HG03095 (cell line): ENCODE measurements around the gene FADS3.
"Not testable (repeated sequence)": the region's sequence is repeated elsewhere in the genome, so short reads cannot be mapped to it uniquely, and the experiment has no call there.

Experiments
- ATAC-seq: cut with Tn5 transposase; IDR thresholded peaks from one replicate; pipeline ENCODE4 v1.9.1; 2021; ENCODE audit warnings: moderate library complexity; ENCODE audit not compliant: unreplicated experiment

Gene FADS3

DNA sequence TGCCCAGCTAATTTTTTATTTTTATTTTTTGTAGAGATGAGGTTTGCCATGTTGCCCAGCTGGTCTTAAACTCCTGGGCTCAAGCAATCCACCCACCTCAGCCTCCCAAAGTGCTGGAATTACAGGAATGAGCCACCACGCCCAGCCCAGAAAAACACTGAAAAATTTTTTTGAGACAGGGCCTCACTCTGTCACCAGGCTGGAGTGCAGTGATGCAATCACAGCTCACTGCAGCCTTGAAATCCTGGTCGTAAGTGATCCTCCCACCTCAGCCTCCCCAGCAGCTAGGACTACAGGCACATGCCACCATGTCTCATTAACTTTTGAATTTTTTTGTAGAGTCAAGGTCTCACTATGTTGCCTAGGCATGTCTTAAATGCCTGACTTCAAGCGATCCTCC lies 9.1 kb downstream of the FADS3 start:
- not testable (repeated sequence) for ATAC-seq

- ATAC-seq = no peak
These were observed 9.9 kb downstream of the FADS3 start for GRCh38 chr11:61881397-61881796.

- ATAC-seq = no peak
These were observed 10.9 kb downstream of the FADS3 start for GRCh38 chr11:61880454-61880853.

DNA sequence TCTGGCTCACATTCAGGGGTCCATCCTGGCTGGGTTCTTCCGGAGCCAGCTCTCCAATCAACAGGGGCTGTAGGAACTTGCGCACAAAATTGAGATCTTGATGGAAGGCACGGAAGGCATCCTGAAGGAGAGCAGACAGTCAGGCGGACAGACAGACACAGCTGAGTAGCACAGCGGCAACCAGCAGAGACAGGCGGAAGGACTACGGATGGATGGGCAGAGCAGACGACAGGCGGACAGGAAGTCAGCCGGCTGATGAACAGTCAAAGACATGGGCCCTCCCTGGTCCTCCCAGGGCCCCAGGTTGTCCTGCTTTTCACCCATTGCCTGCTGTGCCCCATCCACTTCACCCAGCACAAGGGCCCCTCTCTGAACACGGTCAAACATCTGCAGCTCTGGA lies 11.3 kb downstream of the FADS3 start:
- no peak for ATAC-seq

DNA sequence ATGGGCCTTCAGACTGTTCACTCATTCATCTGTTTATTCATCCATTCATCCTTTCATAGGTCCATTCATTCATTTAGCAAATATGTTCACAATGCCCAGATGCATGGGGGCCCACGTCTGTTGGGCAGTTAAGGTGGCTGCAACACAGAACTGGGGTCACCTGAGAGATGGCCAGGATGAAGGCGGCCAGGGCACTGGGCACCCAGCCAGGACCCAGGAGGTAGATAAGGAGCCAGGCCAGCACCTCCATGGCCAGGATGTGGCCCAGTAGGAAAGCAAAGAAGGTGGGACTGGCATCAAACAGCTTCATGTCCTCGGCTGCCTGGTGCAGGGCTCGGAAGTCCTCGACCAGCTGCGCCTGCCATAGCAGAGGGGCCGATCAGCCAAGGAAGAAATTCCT lies 12.2 kb downstream of the FADS3 start:
- no peak for ATAC-seq

GRCh38 chr11:61875698-61876097 lies 15.6 kb downstream of the FADS3 start:
- ATAC-seq = no peak

DNA sequence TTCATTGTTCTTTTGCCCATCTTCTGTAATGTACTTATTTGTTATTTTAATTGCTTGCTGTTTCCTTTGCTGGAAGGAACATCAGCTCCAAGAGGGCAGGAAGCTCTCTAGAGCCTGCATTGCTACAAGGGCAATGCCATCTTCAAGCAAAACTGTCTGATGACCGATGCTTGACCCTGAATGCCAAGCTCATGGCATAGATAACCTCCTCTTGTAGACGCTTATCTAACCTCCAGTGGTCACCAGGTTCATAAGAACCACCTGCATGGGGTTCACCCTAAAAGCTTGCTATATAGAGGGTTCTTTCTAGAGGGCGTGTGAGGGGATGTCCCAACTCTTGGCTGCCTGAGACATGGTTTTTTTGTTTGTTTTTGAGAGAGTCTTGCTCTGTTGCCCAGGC lies 16.5 kb downstream of the FADS3 start:
- ATAC-seq = no peak

DNA sequence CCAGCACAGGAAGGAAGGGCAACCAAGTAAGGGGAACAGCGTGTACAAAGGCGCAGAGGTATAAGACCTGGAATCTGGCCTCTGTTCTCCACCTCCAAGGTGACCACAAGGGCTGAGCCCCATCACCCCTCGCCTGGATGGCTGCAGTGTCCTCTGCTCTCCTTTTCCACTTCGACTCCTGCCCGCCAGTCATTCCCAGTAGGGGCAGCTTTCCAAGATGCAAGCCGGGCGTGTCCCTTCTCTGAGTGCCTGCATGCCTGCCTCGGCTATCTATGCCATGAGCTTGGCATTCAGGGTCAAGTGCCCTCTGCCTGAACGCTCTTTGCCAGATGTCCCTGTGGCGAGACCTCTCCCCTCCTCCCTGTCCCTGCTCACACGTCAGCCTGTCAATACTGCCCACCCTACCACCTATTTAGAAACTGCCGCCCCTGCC lies 17.0 kb downstream of the FADS3 start:
- ATAC-seq = no peak

- ATAC-seq = no peak
These were observed 17.6 kb downstream of the FADS3 start for GRCh38 chr11:61873588-61874376.

DNA sequence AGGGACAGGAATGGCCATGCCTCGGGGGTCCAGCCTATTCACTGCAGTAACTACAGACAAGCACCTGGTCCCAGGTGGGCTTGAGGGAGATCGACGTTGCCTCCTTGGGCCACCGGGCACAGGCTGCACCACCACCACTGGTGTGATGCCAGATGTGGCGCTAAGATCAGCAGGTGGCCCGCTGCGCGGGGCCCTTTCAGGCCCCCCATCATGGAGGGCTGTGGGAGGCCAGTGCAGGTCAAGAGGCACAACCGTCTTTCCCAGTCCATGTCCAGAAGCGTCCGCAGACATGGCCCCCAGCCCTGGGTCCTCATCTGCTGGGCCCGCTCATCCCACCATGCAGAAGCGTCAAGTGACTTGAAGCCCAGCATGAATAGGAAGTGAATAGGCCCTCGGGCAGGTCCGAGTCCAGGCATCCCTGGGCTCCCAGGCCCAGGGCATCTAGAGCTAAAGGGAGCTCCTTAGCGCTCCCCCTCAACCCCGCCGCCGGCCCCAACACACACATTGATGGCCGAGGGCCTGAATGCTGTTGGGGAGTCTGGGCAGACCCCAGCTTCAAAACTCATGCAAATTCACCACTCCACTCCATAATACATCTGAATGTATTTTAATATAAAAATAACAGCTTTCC lies 18.3 kb downstream of the FADS3 start:
- no peak for ATAC-seq

DNA sequence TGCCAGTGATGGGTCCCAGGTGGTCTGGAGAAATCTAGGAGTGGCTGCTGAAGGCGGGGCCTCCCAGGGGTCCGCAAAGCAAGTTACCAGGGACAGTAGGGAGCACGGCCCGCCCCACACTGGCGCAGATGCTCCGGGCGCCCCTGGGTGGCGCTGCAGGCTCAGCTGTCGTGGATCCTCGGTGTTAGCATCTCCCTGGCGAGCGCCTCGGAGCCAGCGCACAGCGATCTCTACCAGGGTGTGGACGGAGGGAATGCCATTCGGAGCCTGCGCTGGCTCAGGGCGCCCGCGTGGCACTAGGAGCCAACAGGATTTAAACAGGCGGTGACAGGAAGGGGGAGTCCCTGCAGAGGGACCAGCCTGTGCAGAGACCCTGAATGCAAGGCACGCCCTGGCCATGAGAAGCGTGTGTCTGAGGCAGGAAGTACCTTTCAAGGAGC lies 20.2 kb downstream of the FADS3 start:
- ATAC-seq = peak; percentile 77

DNA sequence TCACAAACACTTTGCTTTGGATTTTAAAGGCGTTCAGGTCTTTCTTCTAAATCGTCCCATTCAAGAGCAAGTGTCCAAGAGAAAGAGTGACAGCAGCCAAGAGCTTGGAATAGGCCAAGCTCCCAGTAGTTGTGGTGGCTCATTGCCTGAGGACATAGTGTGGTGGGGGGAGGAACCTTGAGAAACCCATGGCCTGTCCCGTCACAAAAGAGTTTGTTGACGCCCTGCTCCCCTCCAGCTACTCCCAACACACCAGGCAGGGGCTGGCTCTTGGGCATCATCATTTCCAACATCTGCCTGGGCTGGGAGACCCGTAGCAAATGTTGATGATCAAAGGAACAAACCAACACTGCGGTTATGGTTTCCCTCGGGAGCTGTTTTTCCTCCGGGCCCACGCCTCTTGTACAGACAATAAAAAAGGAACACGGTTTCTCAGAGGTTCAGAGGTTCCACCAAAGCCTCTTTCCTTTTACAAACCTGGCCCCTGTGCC lies 20.8 kb downstream of the FADS3 start:
- no peak for ATAC-seq

DNA sequence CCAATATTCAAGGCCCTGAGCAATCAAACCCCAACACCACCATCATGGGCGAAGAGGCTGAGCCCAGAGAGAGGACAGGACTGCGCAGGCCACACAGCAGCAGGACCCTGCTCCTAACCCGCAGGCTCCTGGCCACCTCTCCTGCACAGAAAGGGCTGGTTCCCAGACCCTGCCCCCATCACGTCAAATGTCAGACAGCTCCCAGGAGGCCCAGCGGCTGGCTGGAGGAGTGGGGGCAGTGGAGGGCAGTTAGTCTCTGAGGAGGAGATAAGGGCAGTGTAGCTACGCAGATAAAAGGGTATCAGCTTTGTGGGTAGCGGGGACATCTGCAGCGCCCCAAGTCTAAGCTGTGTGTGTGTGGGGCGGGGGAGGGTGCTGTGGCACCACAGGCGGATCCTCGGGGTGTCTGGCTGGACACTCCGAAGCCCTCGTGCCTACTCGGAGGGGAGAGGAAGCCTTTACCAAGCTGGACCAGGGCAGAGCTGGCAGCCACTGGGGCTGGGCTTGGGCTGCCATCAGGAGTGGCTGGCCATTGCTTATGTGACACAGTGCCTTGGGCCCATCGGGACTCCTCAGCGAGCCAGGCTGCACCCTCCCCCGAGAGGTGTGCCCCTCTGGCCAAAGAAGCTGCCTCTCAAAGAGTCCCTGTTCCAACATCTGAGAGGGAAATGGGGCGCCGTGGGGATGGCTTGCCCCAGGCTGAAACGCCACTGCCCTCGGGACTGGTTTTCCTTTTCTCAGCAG lies 21.5 kb downstream of the FADS3 start:
- ATAC-seq = no peak

- ATAC-seq = no peak
These were observed 22.0 kb downstream of the FADS3 start for GRCh38 chr11:61869429-61869707.

DNA sequence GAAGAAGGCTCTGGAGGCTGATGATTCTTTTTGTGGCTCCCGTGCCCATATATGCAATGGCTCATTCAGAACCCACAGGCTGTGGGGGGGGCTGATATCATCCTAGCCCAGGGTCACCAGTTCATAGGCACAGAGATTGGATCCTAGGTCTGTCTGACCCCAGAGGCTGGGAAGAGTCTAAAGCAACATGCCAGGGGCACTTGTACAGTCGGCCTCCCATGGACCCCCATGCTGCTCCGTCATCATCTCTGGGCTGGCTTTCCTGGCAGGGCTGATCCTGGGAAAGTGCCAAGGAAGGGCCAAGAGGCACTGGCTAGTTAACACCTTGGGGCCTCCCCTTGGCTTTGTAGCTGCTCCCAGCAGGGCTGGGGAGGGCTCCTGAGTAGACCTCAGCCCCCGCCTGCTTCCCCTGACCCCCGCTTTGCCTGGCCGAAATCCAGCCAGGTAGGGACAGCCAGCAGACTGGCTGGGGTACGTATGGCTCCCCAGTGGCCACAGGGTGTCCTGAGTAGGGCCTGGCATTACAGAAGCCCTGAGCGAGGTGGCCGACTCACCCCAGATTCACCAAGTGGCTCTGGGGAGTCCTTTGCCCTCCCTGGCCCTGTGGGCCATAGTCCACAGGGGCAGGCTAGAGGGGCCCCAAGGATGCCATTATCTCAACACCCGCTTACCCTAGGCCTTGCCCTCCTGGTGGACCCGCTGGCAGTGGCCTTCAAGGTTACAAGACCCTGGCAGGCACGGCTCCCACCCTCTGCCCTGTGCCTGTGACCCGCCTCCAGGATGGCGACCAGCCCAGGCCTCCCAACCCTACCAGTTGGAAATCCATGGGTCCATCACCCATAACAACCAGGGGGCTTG lies 22.5 kb downstream of the FADS3 start:
- no peak for ATAC-seq

DNA sequence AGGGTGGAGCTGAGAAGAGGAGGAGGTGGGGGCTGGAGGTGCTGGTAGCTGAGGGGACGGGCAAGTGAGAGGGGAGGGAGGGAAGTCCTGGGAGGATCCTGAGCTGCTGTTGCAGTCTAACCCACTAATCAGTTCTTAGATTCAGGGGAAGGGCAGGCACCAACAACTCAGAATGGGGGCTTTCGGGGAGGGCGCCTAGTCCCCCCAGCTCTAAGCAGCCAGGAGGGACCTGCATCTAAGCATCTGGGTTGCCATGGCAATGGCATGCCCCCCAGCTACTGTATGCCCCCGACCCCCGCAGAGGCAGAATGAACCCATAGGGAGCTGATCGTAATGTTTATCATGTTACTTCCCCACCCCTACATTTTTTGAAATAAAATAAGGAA lies 24.4 kb downstream of the FADS3 start:
- no peak for ATAC-seq

GRCh38 chr11:61866231-61866957 lies 25.0 kb downstream of the FADS3 start:
- no peak for ATAC-seq

- ATAC-seq = no peak
These were observed 26.2 kb downstream of the FADS3 start for GRCh38 chr11:61864814-61865775.

GRCh38 chr11:61863548-61864081 lies 27.7 kb downstream of the FADS3 start:
- ATAC-seq = no peak
